ENCODE results near the gene OR2K2.

GRCh38 chr9:111375062-111375461, 45.0 kb upstream of the OR2K2 start:
- TF ChIP-seq CTCF (IDR thresholded peaks at IDR 0.05) (no peak), POLR2A (IDR thresholded peaks at IDR 0.05) (no peak)

Data from lower leg skin (tissue), 3 donors.